GM21447 (cell line): ENCODE data around the gene SPTBN1.
"Not testable (repeated sequence)": the region's sequence is repeated elsewhere in the genome, so short reads cannot be mapped to it uniquely, and the experiment has no call there.

Experiments used
- ATAC-seq: cut with Tn5 transposase; IDR thresholded peaks from one replicate; pipeline ENCODE4 v1.9.1; 2021; ENCODE audit not compliant: unreplicated experiment

Gene SPTBN1

GRCh38 chr2:54691445-54692135, 235.5 kb downstream of the SPTBN1 start:
- ATAC-seq, result no peak

DNA sequence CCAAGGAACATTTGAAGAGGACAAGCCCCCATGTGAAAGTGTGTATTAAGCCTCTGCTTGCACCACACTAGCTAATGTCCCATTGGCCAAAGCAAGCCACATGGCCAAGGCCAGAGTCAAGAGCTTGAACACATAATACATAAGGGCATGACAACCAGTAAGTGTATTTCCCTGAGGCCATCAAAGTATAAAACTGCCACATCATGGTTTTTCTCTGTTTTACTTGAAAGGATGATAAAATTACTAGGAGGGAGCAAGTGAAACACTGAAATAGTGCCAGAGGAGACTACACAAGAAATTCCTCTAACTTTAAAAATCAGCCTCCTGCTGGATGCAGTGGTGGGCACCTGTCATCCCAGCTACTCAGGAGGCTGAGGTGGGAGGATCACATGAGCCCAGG, 236.4 kb downstream of the SPTBN1 start:
- ATAC-seq, result no peak

DNA sequence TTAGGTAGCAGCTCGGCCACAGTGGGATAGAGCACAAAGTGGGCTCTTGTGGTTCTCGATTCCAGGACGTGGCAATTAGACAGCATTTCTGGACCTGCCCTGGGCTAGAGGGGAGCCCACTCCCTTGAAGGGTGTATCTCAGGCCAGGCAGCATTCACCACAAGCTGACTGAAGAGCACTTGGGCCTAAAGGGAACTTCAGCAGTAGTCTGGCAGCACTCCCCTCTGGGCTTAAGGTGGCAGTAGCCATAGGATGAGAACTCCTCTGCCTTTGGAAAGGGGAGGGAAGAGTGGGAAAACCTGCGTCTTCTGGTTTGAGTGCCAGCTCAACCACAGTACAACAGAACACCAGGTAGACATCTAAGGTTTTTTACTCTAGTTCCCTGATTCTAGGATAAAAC, 239.3 kb downstream of the SPTBN1 start:
- ATAC-seq, result no peak

- no peak for ATAC-seq
Measured at GRCh38 chr2:54697934-54698333, 241.8 kb downstream of the SPTBN1 start.

GRCh38 chr2:54698926-54699325, 242.8 kb downstream of the SPTBN1 start:
- ATAC-seq, result not testable (repeated sequence)

- ATAC-seq, result no peak
Measured at GRCh38 chr2:54699665-54700064, 243.5 kb downstream of the SPTBN1 start.

- no peak for ATAC-seq
Measured at GRCh38 chr2:54701029-54701428, 244.9 kb downstream of the SPTBN1 start.

DNA sequence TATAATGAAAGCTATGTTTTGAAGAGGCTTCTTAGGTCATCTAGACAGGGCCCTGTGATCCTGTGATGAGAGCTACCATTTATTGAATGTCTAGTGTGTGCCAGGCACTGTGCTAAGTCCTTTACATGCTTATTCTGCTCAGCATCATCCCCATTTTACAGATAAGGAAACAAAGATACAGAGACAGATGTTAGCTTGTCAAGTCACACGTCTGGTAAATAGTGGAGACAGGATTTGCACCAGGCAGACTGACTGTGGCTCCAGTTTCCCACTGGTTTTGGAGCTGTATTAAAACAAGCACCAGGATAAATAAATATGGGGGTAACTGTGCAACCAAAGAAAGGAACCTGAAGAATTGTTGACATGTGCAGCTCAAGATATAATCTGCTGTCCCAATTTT, 248.1 kb downstream of the SPTBN1 start:
- no peak for ATAC-seq

GRCh38 chr2:54704688-54705605, 248.8 kb downstream of the SPTBN1 start:
- ATAC-seq, result peak; percentile 57

DNA sequence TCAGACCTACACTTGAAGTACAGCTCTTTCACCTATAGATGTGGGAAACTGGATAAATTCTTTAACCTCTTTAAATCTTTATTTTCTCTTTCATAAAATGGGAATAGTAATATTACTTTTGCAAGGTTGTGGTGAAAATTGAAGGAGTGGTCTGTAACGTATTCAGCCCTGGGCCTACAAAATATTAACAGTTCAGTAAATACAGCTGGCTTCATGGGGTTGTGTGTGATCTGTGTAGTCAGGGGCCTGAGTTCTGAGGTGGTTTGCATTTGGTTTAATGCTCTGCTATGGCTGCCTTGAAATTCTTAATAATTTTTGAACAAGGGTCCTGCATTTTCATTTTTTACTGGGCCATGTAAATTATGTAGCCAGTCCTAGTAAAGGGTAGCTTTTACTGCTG, 250.5 kb downstream of the SPTBN1 start:
- no peak for ATAC-seq

DNA sequence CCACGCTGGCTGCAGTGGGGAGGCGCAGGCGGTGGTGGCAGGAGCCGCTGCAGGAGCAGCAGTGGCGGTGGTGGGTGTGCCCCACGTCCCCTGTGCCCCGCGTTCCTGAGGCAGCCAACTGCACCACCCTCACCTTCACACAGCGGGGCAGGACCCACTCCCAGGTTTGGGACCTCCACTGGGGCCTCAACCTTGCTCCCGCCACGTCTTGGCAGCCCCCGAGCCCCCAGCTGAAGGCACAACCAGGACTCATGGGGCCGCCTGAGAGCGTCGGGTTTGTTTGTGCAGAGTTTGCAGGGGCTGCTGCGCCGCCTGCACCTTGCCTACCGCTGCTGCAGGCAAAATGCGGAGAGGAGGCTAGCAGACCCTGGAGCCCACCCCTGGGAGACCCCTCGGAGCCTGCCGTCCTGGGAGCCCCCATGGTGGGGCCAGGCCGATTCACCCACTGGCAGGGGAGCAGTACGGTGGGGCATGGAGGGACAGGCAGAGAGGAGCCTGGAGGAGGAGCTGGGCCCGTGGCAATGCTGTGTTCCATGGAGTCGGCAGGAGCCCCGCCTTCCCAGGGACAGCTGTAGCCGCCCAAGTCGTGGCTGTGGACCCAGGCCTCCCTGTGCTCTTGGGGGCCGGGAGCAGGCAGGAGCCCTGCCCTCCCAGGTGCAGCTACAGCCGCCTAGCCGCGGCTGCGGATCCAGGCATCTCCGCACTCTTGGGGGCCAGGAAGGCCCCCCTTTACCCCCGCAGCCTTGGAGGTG, 252.6 kb downstream of the SPTBN1 start:
- ATAC-seq, result no peak

- no peak for ATAC-seq
Measured at GRCh38 chr2:54709336-54709809, 253.2 kb downstream of the SPTBN1 start.

DNA sequence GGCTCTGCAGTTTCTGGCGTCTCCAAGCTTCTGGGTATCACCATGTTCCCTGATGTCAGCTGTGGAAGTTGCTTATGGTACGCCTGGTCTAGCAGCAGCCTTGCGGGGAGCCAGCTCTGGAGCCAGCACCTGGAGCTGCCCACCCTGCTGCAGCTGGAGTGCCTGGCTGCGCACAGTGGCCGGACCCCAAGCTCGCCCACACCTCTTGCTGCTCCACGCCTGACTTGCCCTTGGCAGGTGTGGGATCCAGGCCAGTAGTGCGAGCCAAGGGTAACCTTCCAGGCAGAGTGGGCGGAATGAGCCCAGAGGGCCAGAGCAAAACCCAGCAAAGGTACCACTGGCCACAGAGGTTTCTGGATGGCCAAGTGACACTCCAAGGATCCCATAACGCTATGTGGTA, 254.1 kb downstream of the SPTBN1 start:
- no peak for ATAC-seq

DNA sequence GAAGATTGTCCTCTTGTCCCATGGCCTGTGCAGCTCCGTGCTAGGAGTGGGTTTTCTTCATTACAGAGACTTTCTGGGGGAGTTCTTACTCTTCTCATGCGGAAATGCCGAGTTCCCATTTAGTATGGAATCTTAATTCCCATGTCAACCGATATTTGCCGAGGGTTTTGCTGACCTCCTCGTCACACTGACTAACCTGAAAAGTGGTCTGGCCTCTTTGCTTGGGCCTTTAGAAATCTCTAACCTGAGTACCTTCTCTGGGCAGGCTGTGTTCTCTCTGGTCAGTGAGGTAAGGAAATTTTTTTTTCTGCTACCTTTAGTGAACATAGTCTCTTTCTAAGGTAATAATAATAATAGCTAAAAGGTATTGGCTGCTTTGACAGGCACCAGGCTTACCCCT, 256.4 kb downstream of the SPTBN1 start:
- ATAC-seq, result no peak

DNA sequence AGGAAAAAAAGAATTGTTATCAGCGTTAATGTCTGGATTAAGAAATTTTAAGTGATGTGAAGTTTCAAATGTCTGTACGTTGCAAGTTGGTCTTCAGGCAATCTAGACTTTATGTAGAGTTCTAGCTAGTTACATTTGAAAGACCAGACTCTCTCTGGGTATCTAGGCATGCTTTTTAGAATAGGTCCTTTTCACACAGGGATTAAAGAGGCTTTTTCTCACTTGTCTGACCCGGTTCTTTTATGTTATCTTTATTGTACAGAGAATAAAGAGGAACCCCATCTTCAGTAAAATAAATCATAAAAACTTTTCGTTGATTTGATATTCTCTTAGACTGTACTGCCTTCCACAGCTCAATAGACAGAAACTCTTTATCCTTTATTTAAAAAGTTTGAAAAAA, 258.9 kb downstream of the SPTBN1 start:
- ATAC-seq, result no peak

DNA sequence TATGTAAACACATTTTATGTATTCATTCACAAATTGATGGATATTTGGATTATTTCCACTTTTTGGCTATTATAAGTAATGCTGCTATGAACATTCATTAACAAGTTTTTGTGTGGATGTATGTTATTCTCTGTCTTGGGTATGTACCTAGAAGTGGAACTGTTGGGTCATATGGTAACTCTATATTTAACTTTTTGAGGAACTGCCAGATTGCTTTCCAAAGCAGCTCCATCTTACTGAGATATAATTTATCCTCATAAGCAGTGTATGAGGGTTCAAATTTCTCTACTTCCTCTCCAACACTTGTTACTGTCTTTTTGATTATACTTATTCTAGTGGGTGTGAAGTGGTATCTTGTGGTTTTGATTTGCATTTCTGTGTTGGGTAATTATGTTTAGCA, 260.2 kb downstream of the SPTBN1 start:
- ATAC-seq, result no peak

DNA sequence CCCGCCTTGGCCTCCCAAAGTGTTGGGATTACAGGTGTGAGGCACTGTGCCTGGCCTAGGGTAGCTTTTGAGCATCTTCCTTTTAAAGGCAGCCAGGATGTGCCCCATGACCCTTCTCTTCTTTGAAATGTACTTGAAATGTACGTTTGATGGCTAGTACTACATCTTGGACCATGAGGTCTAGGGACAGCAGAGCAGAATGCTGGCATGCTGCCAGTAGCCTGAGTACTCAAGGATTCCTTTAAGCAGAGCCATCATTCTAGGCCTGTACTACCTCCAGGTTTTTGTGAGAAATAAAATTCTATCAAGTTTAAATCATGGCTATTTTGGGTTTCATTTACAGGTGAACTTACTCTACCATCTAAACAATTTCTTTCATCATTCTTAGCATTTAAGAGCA, 264.4 kb downstream of the SPTBN1 start:
- no peak for ATAC-seq
